ENCODE measurements around the gene RFESD.

RFESD gene

DNA sequence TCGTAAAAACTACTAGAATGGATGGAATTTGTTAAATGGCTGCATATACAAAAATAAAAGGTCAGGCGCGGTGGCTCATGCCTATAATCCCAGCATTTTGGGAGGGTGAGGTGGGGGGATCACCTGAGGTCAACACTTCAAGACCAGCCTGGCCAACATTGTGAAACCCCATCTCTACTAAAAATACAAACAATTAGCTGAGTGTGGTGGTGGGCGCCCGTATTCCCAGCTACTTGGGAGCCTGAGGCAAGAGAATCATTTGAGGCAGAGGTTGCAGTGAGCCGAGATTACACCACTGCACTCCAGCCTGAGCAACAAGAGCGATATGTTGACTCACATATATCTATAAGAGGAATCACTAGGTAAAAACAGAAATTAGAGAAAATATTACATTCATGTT lies 36.0 kb upstream of the RFESD start:
- DNase-seq (ENCODE audit: extremely low spot score), result no peak
- POLR2A ChIA-PET, result no interaction called here
- CTCF ChIA-PET, result no interaction called here
- TF ChIP-seq, protein P1, sequence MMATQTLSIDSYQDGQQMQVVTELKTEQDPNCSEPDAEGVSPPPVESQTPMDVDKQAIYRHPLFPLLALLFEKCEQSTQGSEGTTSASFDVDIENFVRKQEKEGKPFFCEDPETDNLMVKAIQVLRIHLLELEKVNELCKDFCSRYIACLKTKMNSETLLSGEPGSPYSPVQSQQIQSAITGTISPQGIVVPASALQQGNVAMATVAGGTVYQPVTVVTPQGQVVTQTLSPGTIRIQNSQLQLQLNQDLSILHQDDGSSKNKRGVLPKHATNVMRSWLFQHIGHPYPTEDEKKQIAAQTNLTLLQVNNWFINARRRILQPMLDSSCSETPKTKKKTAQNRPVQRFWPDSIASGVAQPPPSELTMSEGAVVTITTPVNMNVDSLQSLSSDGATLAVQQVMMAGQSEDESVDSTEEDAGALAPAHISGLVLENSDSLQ (IDR thresholded peaks at IDR 0.05), result no peak
- TF ChIP-seq HDGF (IDR thresholded peaks at IDR 0.05; ENCODE audit: borderline replicate concordance), result no peak
- TF ChIP-seq SUZ12 (IDR thresholded peaks at IDR 0.05), result no peak
- no peak for TF ChIP-seq FOXA1 (IDR thresholded peaks at IDR 0.05)
- no peak for TF ChIP-seq TARDBP (IDR thresholded peaks at IDR 0.05)

DNA sequence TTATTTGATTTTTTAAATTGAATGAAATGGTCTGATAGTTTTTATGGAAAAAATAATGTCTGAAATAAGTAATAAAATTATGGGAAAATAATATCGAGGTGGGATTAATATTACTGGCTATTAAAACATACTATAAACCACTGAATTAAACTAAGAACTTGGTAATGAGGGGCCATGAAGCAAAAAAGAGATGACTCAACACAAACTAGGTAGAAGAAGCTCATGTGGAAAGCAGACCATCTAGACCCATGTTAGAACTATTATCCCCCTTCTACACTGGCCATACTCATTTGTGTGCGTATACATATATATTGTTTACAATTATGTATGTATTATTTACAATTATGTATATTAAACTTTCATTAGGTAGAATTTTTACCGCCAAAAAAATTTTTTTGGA lies 35.2 kb upstream of the RFESD start:
- no peak for DNase-seq (ENCODE audit: extremely low spot score)
- CTCF ChIA-PET, result no interaction called here
- TF ChIP-seq ARNT (IDR thresholded peaks at IDR 0.05) (no peak), NFRKB (IDR thresholded peaks at IDR 0.05) (no peak), FOXK2 (IDR thresholded peaks at IDR 0.05) (no peak), ELF4 (IDR thresholded peaks at IDR 0.05) (no peak), SUZ12 (IDR thresholded peaks at IDR 0.05) (no peak), CTBP1 (IDR thresholded peaks at IDR 0.05; ENCODE audit: borderline replicate concordance) (no peak), FOXM1 (IDR thresholded peaks at IDR 0.05; ENCODE audit: borderline replicate concordance) (no peak), SP1 (IDR thresholded peaks at IDR 0.05) (no peak), BHLHE40 (IDR thresholded peaks at IDR 0.05; ENCODE audit: borderline replicate concordance) (no peak), L3MBTL2 (conservative IDR thresholded peaks at IDR 0.05) (no peak)
- TF ChIP-seq, protein P1 (IDR thresholded peaks at IDR 0.05), result no peak
- POLR2A ChIA-PET, result no interaction called here

GRCh38 chr5:95613514-95613913 lies 33.1 kb upstream of the RFESD start:
- TF ChIP-seq FOXA1 (IDR thresholded peaks at IDR 0.05), result no peak
- no peak for TF ChIP-seq CTBP1 (IDR thresholded peaks at IDR 0.05; ENCODE audit: borderline replicate concordance)
- no peak for TF ChIP-seq SUZ12 (IDR thresholded peaks at IDR 0.05)
- TF ChIP-seq TARDBP (IDR thresholded peaks at IDR 0.05), result no peak
- TF ChIP-seq, protein P1 (IDR thresholded peaks at IDR 0.05), result no peak
- no peak for TF ChIP-seq LEF1 (IDR thresholded peaks at IDR 0.05; ENCODE audit: borderline replicate concordance)
- no peak for TF ChIP-seq ZNF384 (IDR thresholded peaks at IDR 0.05)
- no peak for TF ChIP-seq NFRKB (IDR thresholded peaks at IDR 0.05)
- TF ChIP-seq HDGF (IDR thresholded peaks at IDR 0.05; ENCODE audit: borderline replicate concordance), result no peak
- no peak for TF ChIP-seq L3MBTL2 (conservative IDR thresholded peaks at IDR 0.05)
- no peak for TF ChIP-seq ARNT (IDR thresholded peaks at IDR 0.05)
- no peak for TF ChIP-seq FOXM1 (IDR thresholded peaks at IDR 0.05; ENCODE audit: borderline replicate concordance)
- no peak for TF ChIP-seq FOXK2 (IDR thresholded peaks at IDR 0.05)
- TF ChIP-seq ELF4 (IDR thresholded peaks at IDR 0.05), result no peak
- no peak for TF ChIP-seq SP1 (IDR thresholded peaks at IDR 0.05)
- no peak for TF ChIP-seq BHLHE40 (IDR thresholded peaks at IDR 0.05; ENCODE audit: borderline replicate concordance)
- CTCF ChIA-PET, result no interaction called here
- no peak for DNase-seq (ENCODE audit: extremely low spot score)
- POLR2A ChIA-PET, result no interaction called here

DNA sequence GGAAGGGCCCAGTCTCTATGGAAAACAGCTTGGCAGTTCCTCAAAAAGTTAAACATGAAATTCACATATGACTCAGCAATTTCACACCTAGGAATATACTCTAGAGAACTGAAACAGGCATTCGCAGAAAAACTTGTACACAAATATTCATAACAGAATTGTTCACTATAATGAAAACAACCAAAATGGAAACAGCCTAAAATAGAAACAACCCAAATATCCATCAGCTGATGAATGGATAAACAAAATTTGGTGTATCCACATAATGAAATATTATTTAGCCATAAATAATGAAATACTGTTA lies 31.5 kb upstream of the RFESD start:
- ChIA-PET POLR2A (no interaction called here), CTCF (interaction anchor here (0.6 kb wide), 1 partner anchor 30 kb away, joined by 4 read pairs; no protein-coding TSS in a partner anchor)
- no peak for TF ChIP-seq ZNF384 (IDR thresholded peaks at IDR 0.05)
- TF ChIP-seq BHLHE40 (IDR thresholded peaks at IDR 0.05; ENCODE audit: borderline replicate concordance), result no peak
- TF ChIP-seq ARNT (IDR thresholded peaks at IDR 0.05), result no peak
- no peak for TF ChIP-seq SP1 (IDR thresholded peaks at IDR 0.05)
- no peak for TF ChIP-seq NFRKB (IDR thresholded peaks at IDR 0.05)
- no peak for TF ChIP-seq TARDBP (IDR thresholded peaks at IDR 0.05)
- DNase-seq (ENCODE audit: extremely low spot score), result no peak

DNA sequence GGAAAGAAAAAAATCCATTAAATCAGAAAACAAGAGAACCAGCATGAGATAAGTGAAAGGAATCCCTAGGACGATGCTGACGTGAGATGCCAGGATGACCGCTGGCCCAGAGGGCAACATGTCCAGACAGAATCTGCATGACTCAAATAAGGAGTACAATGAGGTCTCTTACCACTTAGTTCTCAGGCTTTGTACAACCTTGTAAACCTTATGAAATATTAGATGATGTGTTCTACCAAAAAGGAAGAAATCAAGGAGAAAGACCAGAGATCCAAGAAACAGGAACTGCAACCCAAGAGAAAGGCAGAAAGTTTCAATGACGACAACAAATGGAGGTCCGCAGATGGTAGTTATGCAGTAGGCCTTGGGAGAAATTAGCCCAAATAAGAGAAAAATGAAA lies 29.5 kb upstream of the RFESD start:
- DNase-seq (ENCODE audit: extremely low spot score), result no peak
- ChIA-PET CTCF (no interaction called here), POLR2A (no interaction called here)
- TF ChIP-seq FOXK2 (IDR thresholded peaks at IDR 0.05) (no peak), ARNT (IDR thresholded peaks at IDR 0.05) (no peak), ELF4 (IDR thresholded peaks at IDR 0.05) (no peak), FOXA1 (IDR thresholded peaks at IDR 0.05) (no peak), SUZ12 (IDR thresholded peaks at IDR 0.05) (no peak), HDGF (IDR thresholded peaks at IDR 0.05; ENCODE audit: borderline replicate concordance) (no peak), CTBP1 (IDR thresholded peaks at IDR 0.05; ENCODE audit: borderline replicate concordance) (no peak), ZNF384 (IDR thresholded peaks at IDR 0.05) (no peak), SP1 (IDR thresholded peaks at IDR 0.05) (no peak), BHLHE40 (IDR thresholded peaks at IDR 0.05; ENCODE audit: borderline replicate concordance) (no peak), FOXM1 (IDR thresholded peaks at IDR 0.05; ENCODE audit: borderline replicate concordance) (no peak), TARDBP (IDR thresholded peaks at IDR 0.05) (no peak), NFRKB (IDR thresholded peaks at IDR 0.05) (no peak)

- no peak for DNase-seq (ENCODE audit: extremely low spot score)
- no peak for TF ChIP-seq LEF1 (IDR thresholded peaks at IDR 0.05; ENCODE audit: borderline replicate concordance)
- TF ChIP-seq ZNF384 (IDR thresholded peaks at IDR 0.05), result no peak
- TF ChIP-seq NFRKB (IDR thresholded peaks at IDR 0.05), result no peak
- no peak for TF ChIP-seq SP1 (IDR thresholded peaks at IDR 0.05)
- no peak for TF ChIP-seq FOXA1 (IDR thresholded peaks at IDR 0.05)
- CTCF ChIA-PET, result no interaction called here
- POLR2A ChIA-PET, result no interaction called here
Measured at GRCh38 chr5:95619096-95619495, 27.5 kb upstream of the RFESD start.

DNA sequence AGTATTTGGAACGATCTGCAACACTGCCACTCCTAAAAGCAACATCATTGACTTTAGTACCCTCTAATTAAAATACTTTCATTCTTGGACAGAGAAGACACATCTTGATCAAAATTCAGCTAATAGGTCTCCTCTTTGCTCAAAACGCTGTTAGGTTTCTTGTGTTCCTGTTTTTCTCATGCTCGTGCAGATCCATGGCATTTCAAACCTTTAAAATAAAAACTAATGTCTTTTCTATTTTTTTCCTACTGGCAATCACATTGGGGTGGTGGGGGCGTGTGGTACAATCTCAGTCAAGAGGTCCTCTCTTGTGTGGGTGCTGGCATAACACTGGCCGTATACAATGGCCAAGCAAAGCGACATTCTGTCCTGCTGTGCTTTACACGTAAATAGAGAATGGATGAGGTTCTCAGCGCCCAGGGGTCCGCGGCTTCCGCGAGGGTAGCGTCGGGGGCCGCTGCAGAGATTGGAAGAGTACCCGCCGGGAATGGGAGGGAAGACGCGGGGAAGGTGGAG lies 27.0 kb upstream of the RFESD start:
- TF ChIP-seq FOXA1 (IDR thresholded peaks at IDR 0.05), result no peak
- no peak for TF ChIP-seq BHLHE40 (IDR thresholded peaks at IDR 0.05; ENCODE audit: borderline replicate concordance)
- TF ChIP-seq, protein P1 (IDR thresholded peaks at IDR 0.05), result no peak
- no peak for TF ChIP-seq LEF1 (IDR thresholded peaks at IDR 0.05; ENCODE audit: borderline replicate concordance)
- TF ChIP-seq ZNF384 (IDR thresholded peaks at IDR 0.05), result no peak
- TF ChIP-seq ELF4 (IDR thresholded peaks at IDR 0.05), result no peak
- no peak for TF ChIP-seq TARDBP (IDR thresholded peaks at IDR 0.05)
- no peak for TF ChIP-seq FOXM1 (IDR thresholded peaks at IDR 0.05; ENCODE audit: borderline replicate concordance)
- TF ChIP-seq CTBP1 (IDR thresholded peaks at IDR 0.05; ENCODE audit: borderline replicate concordance), result no peak
- no peak for DNase-seq (ENCODE audit: extremely low spot score)
- ChIA-PET CTCF (no interaction called here), POLR2A (no interaction called here)

All from HEK293T (cell line).